HG03280 (cell line): ENCODE measurements around the gene IFT81.
A peak's percentile ranks its signal among the peaks of the same experiment; 100 is the strongest.
"Not testable (repeated sequence)": the region's sequence is repeated elsewhere in the genome, so short reads cannot be mapped to it uniquely, and the experiment has no call there.

Source experiments
- ATAC-seq: cut with Tn5 transposase; IDR thresholded peaks from one replicate; pipeline ENCODE4 v1.9.1; 2021; ENCODE audit warnings: mild to moderate bottlenecking, moderate library complexity; ENCODE audit not compliant: unreplicated experiment

The IFT81 gene

GRCh38 chr12:110124269-110124995 lies at the start of gene IFT81:
IFT81 (plus strand) TSS chr12:110124357; CDS start chr12:110127381, 3,024 bp downstream.
- ATAC-seq: peak; percentile 89

GRCh38 chr12:110075880-110076279 lies 48.3 kb upstream of the IFT81 start:
- ATAC-seq: no peak

GRCh38 chr12:110077800-110078199 lies 46.4 kb upstream of the IFT81 start:
- ATAC-seq: no peak

- ATAC-seq: peak; percentile 82
These were observed 44.4 kb upstream of the IFT81 start for GRCh38 chr12:110079477-110080400.

GRCh38 chr12:110080410-110080809 lies 43.7 kb upstream of the IFT81 start:
- ATAC-seq: no peak

GRCh38 chr12:110084314-110085015 lies 39.7 kb upstream of the IFT81 start:
- no peak for ATAC-seq

- ATAC-seq: not testable (repeated sequence)
These were observed 35.9 kb upstream of the IFT81 start for GRCh38 chr12:110088216-110088615.

GRCh38 chr12:110088936-110089335 lies 35.2 kb upstream of the IFT81 start:
- ATAC-seq: no peak

- no peak for ATAC-seq
These were observed 33.7 kb upstream of the IFT81 start for GRCh38 chr12:110090266-110091135.

- no peak for ATAC-seq
These were observed 32.9 kb upstream of the IFT81 start for GRCh38 chr12:110091136-110091711.

GRCh38 chr12:110093631-110094311 lies 30.4 kb upstream of the IFT81 start:
- ATAC-seq: no peak

- peak; percentile 83 for ATAC-seq
These were observed 23.7 kb upstream of the IFT81 start for GRCh38 chr12:110100315-110100970.

- no peak for ATAC-seq
These were observed 21.9 kb upstream of the IFT81 start for GRCh38 chr12:110102255-110102654.

- no peak for ATAC-seq
These were observed 19.7 kb upstream of the IFT81 start for GRCh38 chr12:110104188-110105094.

GRCh38 chr12:110105159-110105558 lies 19.0 kb upstream of the IFT81 start:
- no peak for ATAC-seq

GRCh38 chr12:110105986-110106385 lies 18.2 kb upstream of the IFT81 start:
- no peak for ATAC-seq

- ATAC-seq: no peak
These were observed 16.5 kb upstream of the IFT81 start for GRCh38 chr12:110107369-110108281.
